Subcutaneous abdominal adipose tissue (tissue), 5 donors: ENCODE measurements around the gene MST1.

Source experiments
- H3K27ac ChIP-seq: one replicate; pipeline ENCODE4 v1.7.0; 2013; ENCODE audit warnings: low read depth, mild to moderate bottlenecking, inconsistent platforms, low read length, moderate library complexity
- H3K27me3 ChIP-seq, 5 donors: one replicate each; pipeline ENCODE4 v1.7.0; 2013; ENCODE audit warnings: low read length in 5 of 5, inconsistent platforms in 1 of 5; ENCODE audit not compliant: control insufficient read depth in 5 of 5, insufficient read depth in 4 of 5
- H3K36me3 ChIP-seq, 5 donors: one replicate each; pipeline ENCODE4 v1.7.0; 2013; ENCODE audit warnings: low read length in 5 of 5; ENCODE audit not compliant: control insufficient read depth in 5 of 5, insufficient read depth in 5 of 5
- H3K4me1 ChIP-seq, 5 donors: one replicate each; pipeline ENCODE4 v1.7.0; 2013; ENCODE audit warnings: low read length in 5 of 5, mild to moderate bottlenecking in 3 of 5, moderate library complexity in 1 of 5; ENCODE audit not compliant: control insufficient read depth in 5 of 5, insufficient read depth in 5 of 5
- H3K4me3 ChIP-seq, 5 donors: one replicate each; pipeline ENCODE4 v1.7.0; 2013; ENCODE audit warnings: low read length in 5 of 5, low read depth in 1 of 5
- H3K9ac ChIP-seq, 5 donors: one replicate each; pipeline ENCODE4 v1.7.0; 2013; ENCODE audit warnings: low read length in 5 of 5, mild to moderate bottlenecking in 4 of 5, moderate library complexity in 3 of 5
- H3K9me3 ChIP-seq, 5 donors: one replicate each; pipeline ENCODE4 v1.7.0; 2013; ENCODE audit warnings: low read length in 5 of 5; ENCODE audit not compliant: control insufficient read depth in 5 of 5
- donor health status: healthy.
- donor health status: healthy.
- donor health status: healthy.
- donor health status: healthy.
- donor health status: healthy.

MST1 gene

GRCh38 chr3:49724586-49724985 lies 35.3 kb upstream of the MST1 start:
- Histone ChIP-seq H3K9me3 (no peaks in the 10 kb centered on the region), H3K9ac (peak overlapping the region in 4 of 5 donors; percentile 70 to 86 (median 80)), H3K36me3 (peaks cover 0 to 51% (median 49%) of the 10 kb centered on the region in 5 donors), H3K4me3 (peak overlapping the region; percentile 13 to 97 (median 79)), H3K4me1 (peaks cover 8 to 35% (median 27%) of the 10 kb centered on the region in 5 donors), H3K27ac (peak overlapping the region; percentile 81), H3K27me3 (no peaks in the 10 kb centered on the region)

DNA sequence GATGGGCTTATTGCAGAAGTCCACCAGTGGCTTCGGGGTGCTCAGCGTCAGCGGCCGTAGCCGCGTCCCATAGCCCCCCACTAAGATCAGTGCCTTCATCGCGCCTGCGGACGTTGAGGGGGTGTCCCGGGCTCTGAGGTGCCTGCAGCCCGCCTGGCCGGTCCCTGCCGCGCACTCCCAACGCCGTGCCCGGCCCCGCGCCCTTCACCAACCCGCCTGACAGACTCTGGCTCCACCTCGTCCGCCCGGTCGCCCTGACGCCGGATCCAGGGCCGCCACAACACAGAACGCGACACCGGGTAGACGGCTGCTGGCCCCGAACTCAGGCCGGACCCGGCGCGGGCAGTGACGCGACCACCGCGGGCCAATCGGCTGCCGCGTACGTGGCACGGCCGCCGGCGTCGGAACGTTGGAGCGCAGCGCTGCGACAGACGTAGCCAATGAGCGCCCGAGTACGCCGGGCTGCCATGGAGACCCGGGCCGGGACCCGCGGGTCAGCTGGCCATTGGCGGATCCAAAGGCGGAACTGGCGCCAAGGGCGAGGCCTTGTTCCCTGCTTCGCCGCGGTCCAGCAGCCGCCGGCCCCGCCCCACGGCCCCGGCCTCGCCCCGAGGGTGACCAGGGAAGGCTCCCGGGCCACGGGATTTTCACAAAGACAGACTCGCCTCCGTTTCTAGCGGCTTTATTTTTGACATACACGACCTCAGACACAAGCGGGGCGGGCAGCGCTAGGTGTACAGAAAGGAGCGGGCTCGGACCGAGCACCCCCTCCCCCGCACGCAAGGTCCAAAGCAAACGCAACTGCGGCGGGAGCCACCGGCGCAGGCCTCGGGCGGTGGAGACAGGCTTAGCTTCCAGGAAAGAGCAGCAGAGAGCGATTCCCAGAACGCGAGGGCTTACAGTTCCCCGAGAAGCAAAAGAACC lies 34.6 kb upstream of the MST1 start, which contains the start of gene GMPPB:
Gene GMPPB, minus strand, starts transcription at position 324 of the 924 bp plus-strand sequence. Its CDS starts 225 bp downstream, at position 99.
- H3K27ac ChIP-seq, result peak within 1 kb of the TSS; percentile 81
- peak within 1 kb of the TSS; percentile 77 to 96 (median 92) for H3K9ac ChIP-seq
- peaks cover 8 to 41% (median 33%) of the 10 kb centered on the region in 5 donors for H3K4me1 ChIP-seq
- no peaks in the 10 kb centered on the region for H3K27me3 ChIP-seq
- H3K9me3 ChIP-seq, result no peaks in the 10 kb centered on the region
- H3K4me3 ChIP-seq, result peak within 1 kb of the TSS; percentile 70 to 97 (median 93)
- H3K36me3 ChIP-seq, result peaks cover 0 to 51% (median 47%) of the 10 kb centered on the region in 5 donors

DNA sequence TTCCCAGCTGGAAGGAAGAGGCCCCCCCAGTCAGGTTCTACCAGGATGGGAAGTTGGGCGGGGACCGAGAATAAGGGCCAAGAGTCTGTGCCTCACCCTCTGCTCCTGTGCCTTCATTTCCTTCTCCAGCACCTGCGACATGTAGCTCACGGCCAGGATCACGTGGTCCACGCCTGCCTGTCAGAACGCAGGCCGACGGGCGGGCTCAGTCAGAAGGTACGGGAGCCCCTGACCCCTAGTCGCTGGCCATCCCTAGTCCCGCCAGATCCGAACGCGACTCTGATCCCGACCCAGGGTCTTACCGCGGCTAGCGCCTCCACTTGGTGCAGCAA lies 34.0 kb upstream of the MST1 start:
- H3K4me3 ChIP-seq, result peak overlapping the region; percentile 70 to 97 (median 93)
- H3K27ac ChIP-seq, result peak overlapping the region; percentile 81
- peaks cover 0 to 51% (median 46%) of the 10 kb centered on the region in 5 donors for H3K36me3 ChIP-seq
- H3K4me1 ChIP-seq, result peaks cover 8 to 47% (median 40%) of the 10 kb centered on the region in 5 donors
- H3K9ac ChIP-seq, result peak overlapping the region; percentile 77 to 96 (median 92)
- H3K9me3 ChIP-seq, result no peaks in the 10 kb centered on the region
- peaks cover 0 to 2% (median 0%) of the 10 kb centered on the region in 5 donors for H3K27me3 ChIP-seq

DNA sequence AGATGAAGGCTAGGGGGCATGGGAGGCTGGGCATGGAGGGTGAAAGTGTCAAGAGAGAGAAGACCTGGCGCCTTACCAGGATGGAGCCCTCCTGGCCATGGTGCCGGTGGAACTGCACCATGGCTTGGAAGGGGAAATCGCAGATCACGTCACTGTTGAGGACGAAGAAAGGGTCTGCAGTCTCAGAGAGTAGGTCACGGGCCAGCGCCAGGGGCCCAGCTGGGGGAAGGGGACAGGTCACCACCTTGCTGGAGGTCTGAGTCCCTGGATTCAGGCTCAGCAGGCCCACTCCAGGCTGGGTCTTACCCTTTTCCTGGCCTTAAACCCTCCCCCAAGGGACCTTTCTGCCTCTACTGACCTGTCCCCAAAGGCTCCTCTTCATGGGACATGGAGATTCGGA lies 33.6 kb upstream of the MST1 start:
- Histone ChIP-seq H3K27me3 (peaks cover 0 to 2% (median 0%) of the 10 kb centered on the region in 5 donors), H3K9ac (peak overlapping the region; percentile 77 to 96 (median 92)), H3K9me3 (no peaks in the 10 kb centered on the region), H3K4me3 (peak overlapping the region; percentile 70 to 97 (median 93)), H3K27ac (peak overlapping the region; percentile 81), H3K36me3 (peaks cover 0 to 48% (median 43%) of the 10 kb centered on the region in 5 donors), H3K4me1 (peaks cover 8 to 50% (median 41%) of the 10 kb centered on the region in 5 donors)

GRCh38 chr3:49721896-49722781 lies 32.9 kb upstream of the MST1 start:
- H3K36me3 ChIP-seq, result peaks cover 0 to 40% (median 35%) of the 10 kb centered on the region in 5 donors
- H3K4me1 ChIP-seq, result peaks cover 8 to 50% (median 41%) of the 10 kb centered on the region in 5 donors
- peaks cover 0 to 2% (median 0%) of the 10 kb centered on the region in 5 donors for H3K27me3 ChIP-seq
- H3K9ac ChIP-seq, result peak overlapping the region in 2 of 5 donors; percentile 77 to 92
- no peaks in the 10 kb centered on the region for H3K9me3 ChIP-seq
- no peak overlapping the region for H3K27ac ChIP-seq
- H3K4me3 ChIP-seq, result peak overlapping the region in 3 of 5 donors; percentile 10 to 97 (median 89)

- H3K27ac ChIP-seq, result no peak overlapping the region
- peaks cover 0 to 35% (median 31%) of the 10 kb centered on the region in 5 donors for H3K36me3 ChIP-seq
- H3K4me3 ChIP-seq, result no peak overlapping the region
- peaks cover 8 to 52% (median 41%) of the 10 kb centered on the region in 5 donors for H3K4me1 ChIP-seq
- no peak overlapping the region for H3K9ac ChIP-seq
- no peaks in the 10 kb centered on the region for H3K9me3 ChIP-seq
- H3K27me3 ChIP-seq, result peaks cover 0 to 2% (median 0%) of the 10 kb centered on the region in 5 donors
Observed at GRCh38 chr3:49721596-49721895, 32.3 kb upstream of the MST1 start.

DNA sequence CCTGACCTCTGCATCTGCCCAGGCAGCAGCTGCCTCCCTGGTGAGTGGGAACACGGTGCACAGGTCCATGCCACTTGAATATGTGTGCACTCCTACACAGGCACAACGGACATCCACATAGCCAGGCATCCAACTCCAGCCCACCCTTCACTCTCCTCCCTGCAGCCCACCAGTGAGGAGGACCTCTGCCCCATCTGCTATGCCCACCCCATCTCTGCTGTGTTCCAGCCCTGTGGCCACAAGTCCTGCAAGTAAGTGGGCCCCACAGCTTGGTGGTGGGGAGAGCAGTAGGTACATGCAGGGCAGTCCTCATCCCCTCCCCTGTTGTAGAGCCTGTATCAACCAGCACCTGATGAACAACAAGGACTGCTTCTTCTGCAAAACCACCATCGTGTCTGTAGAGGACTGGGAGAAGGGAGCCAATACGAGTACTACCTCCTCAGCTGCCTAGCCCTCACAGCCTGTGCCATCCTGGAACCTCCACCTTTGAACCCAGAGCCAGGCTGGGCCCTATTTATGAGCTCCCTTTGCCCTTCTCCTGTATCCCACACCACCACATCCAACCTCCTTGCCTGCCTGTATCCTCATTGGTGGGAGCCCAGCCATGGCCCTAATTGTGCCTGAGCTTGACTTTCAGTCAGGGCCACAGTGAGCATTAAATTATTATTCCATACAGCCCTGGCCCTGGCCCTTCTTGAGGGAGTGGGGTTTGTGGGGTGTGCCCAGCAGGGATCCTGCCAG lies 31.8 kb upstream of the MST1 start:
- peak overlapping the region in 1 of 5 donors; percentile 14 for H3K9ac ChIP-seq
- peaks cover 0 to 2% (median 0%) of the 10 kb centered on the region in 5 donors for H3K27me3 ChIP-seq
- no peak overlapping the region for H3K4me3 ChIP-seq
- no peaks in the 10 kb centered on the region for H3K9me3 ChIP-seq
- peaks cover 0 to 35% (median 31%) of the 10 kb centered on the region in 5 donors for H3K36me3 ChIP-seq
- H3K27ac ChIP-seq, result no peak overlapping the region
- H3K4me1 ChIP-seq, result peaks cover 8 to 52% (median 41%) of the 10 kb centered on the region in 5 donors

DNA sequence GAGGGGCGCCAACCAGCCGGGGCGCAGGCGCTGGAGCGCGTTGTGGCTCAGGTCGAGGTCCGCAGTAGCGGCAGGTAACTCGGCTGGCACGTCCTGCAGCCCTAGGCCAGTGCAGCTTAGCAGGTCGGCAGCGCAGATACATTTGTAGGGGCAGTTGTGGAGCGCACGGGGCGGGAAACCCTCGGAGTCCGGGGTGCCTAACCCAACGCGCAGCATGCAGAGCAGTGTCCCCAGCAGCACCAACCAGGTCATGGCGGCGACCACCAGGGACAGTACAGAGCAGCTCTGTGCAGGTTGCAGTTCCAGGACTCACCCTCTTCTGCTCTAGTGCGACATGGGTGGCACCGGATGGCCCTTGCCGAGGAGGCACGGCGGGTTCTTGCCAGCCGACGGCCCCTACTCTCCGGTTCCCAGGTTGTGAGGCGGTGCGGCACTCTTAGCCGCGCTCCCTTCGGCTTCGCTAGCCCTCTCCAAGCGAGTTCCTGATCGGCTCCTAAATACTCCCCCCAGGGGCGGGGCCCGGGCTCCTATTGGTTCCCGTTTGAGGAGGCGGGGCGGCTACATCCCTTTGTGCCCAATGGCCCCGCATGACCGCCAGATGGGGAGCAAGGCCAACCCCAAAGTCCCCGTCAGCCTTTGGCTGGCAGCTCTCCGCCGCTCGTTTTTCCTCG lies 30.1 kb upstream of the MST1 start, which contains the start of gene AMIGO3:
Gene AMIGO3, minus strand, starts transcription at position 471 of the 671 bp plus-strand sequence. Its CDS starts 219 bp downstream, at position 252.
- Histone ChIP-seq H3K9ac (peak within 1 kb of the TSS in 3 of 5 donors; percentile 56 to 72 (median 67)), H3K27me3 (peaks cover 0 to 2% (median 0%) of the 10 kb centered on the region in 5 donors), H3K36me3 (peaks cover 0 to 42% (median 36%) of the 10 kb centered on the region in 5 donors), H3K9me3 (no peaks in the 10 kb centered on the region), H3K27ac (no peak within 1 kb of the TSS), H3K4me3 (peak within 1 kb of the TSS; percentile 38 to 87 (median 85)), H3K4me1 (peaks cover 8 to 46% (median 34%) of the 10 kb centered on the region in 5 donors)
